GF-D8 (cell line): ENCODE measurements around the gene SPANXN4.

Source experiments
- DNase-seq: peaks from one replicate; lab custom pipeline; 2025; lab: John Stamatoyannopoulos, UW

The SPANXN4 gene

GRCh38 chrX:143025628-143026027 lies at the start of gene SPANXN4:
Gene SPANXN4 (plus strand): TSS chrX:143025928. CDS start chrX:143026015, 87 bp downstream.
- DNase-seq = no peak

- no peak for DNase-seq
Measured at GRCh38 chrX:142977128-142977914, 48.4 kb upstream of the SPANXN4 start.

GRCh38 chrX:142978130-142978684 lies 47.5 kb upstream of the SPANXN4 start:
- DNase-seq = no peak

- DNase-seq = no peak
Measured at GRCh38 chrX:142982679-142983078, 43.0 kb upstream of the SPANXN4 start.

- no peak for DNase-seq
Measured at GRCh38 chrX:142994988-142995387, 30.7 kb upstream of the SPANXN4 start.

- no peak for DNase-seq
Measured at GRCh38 chrX:142998447-142999198, 27.1 kb upstream of the SPANXN4 start.

GRCh38 chrX:142999199-142999701 lies 26.5 kb upstream of the SPANXN4 start:
- no peak for DNase-seq

GRCh38 chrX:143002206-143002605 lies 23.5 kb upstream of the SPANXN4 start:
- DNase-seq = no peak

- no peak for DNase-seq
Measured at GRCh38 chrX:143017272-143017671, 8.5 kb upstream of the SPANXN4 start.

- DNase-seq = no peak
Measured at GRCh38 chrX:143027275-143027674, 1.5 kb downstream of the SPANXN4 start.

- DNase-seq = no peak
Measured at GRCh38 chrX:143047511-143047910, 21.8 kb downstream of the SPANXN4 start.

- no peak for DNase-seq
Measured at GRCh38 chrX:143058120-143058519, 32.4 kb downstream of the SPANXN4 start.

GRCh38 chrX:143081231-143081630 lies 55.5 kb downstream of the SPANXN4 start:
- no peak for DNase-seq

GRCh38 chrX:143082537-143082936 lies 56.8 kb downstream of the SPANXN4 start:
- no peak for DNase-seq
